Activated T-cell treated with anti-CD3 and anti-CD28 coated beads for 24 hours (primary cell): ENCODE data around the gene PLSCR2.
"Not testable (repeated sequence)": the region's sequence is repeated elsewhere in the genome, so short reads cannot be mapped to it uniquely, and the experiment has no call there.

Experiments used
- DNase-seq: peaks from one replicate; pipeline ENCODE4 v3.0.0-alpha.2; 2020; ENCODE audit warnings: low read depth

Gene PLSCR2

GRCh38 chr3:146416366-146416765, 53.0 kb downstream of the PLSCR2 start:
- no peak for DNase-seq

- no peak for DNase-seq
These were observed 55.4 kb downstream of the PLSCR2 start for GRCh38 chr3:146414010-146414409.

GRCh38 chr3:146412711-146413110, 56.6 kb downstream of the PLSCR2 start:
- not testable (repeated sequence) for DNase-seq

DNA sequence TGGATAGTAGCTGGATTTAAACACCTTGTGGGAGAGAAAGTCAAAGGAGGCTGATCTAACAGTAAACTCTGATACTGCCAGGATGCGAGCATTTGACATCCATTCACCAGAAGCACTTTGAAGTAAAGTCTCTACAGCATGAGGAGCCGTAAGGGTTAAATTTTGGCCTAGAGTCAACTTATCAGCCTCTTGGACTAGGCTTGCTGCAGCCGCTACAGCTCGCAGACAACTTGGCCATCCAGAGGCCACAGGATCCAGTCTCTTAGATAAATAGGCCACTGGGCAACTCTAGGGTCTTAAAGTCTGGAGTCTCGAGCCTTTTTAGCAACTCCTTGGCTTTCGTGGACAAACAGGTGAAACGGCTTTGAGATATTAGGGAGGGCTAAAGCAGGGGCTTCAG, 61.4 kb downstream of the PLSCR2 start:
- no peak for DNase-seq

- DNase-seq, result no peak
These were observed 64.9 kb downstream of the PLSCR2 start for GRCh38 chr3:146404436-146404835.

DNA sequence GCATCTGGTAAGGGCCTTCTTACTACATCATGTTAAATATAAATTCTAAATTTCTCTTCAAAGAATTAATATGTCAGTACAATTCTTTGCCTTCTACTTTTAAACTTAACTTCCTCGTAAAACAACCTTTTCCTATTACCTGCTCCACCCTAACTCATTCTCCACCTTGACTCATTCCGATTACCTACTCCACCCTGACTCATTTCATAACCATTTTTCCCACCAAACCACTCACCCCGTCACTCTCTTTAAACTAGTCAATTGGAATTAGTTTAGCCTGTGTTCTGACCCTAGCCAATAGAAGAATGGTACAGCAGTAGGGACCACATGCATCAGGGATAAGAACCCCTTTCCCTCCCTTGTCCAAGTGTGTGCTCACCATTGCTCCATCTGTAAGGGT, 65.6 kb downstream of the PLSCR2 start:
- no peak for DNase-seq

GRCh38 chr3:146396792-146397191, 72.6 kb downstream of the PLSCR2 start:
- no peak for DNase-seq

DNA sequence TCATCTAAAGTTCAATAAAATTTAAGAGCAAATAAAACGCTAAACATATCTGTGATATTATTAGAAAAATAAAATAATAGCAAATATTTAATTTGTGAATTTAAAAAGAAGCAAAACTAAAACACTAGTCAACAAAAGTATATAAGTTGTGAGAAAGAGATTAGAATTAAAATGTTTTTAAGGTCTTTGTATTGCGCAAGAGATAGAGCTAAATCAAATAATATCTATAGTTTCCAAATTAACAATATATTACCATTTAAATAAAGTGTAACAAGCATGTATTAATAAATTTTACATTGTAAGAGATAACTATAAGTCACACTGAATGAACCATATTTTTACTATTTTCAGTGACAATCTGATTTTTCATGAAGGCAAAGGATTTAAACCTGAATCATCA, 74.2 kb downstream of the PLSCR2 start:
- no peak for DNase-seq

DNA sequence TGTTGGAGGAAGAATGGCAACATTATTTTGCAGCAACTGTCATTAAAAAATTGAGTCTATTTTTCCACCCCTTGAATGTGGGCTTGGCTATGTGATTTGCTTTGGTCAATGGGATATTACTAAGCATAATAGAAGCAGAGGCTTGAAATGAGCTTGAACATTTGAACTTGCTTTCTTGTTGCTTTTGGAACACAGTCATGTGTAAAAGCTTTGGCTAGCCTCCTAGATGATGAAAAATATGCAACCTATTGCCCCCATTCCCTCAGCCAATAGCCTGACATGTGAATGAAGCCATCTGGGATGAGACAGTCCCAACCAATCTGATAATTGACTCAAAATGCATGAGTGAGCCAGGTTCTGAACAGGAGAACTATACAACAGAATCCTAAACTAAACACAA, 78.4 kb downstream of the PLSCR2 start:
- DNase-seq, result no peak

DNA sequence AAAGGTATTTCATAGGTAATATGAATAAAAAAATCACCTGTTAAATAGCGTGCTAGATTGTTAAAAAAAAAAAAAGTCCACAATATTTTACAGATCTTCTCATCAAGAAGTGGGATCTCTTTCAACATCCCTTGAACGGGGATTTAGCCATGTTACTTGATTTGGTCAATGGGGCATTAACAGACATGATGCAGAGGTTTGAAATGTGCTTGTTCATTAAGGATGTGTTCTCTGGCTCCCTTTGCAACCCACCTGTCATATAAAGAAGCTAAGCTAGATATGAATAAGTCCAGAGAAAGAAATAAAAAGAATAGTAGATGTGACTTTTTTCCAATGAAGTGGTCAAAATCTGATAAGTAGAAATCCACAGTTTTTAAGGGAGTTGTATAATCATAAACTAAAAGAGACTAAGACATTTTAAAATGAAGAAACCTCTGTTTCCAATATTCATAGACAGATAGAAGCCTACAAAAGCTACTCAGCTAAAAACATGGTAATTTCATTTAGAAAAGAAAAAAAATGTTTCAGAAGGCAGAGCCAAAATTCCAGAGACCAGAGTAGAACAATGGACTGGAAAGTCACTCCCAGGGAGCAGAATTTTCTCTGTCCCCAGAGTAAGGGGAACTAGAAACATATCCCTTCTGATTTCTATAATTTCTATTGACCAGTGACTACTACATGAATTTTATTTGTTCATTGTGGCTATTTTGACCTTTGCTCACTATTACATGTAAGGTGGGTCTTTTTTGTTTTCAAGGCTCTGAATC, 79.2 kb downstream of the PLSCR2 start:
- DNase-seq, result no peak

DNA sequence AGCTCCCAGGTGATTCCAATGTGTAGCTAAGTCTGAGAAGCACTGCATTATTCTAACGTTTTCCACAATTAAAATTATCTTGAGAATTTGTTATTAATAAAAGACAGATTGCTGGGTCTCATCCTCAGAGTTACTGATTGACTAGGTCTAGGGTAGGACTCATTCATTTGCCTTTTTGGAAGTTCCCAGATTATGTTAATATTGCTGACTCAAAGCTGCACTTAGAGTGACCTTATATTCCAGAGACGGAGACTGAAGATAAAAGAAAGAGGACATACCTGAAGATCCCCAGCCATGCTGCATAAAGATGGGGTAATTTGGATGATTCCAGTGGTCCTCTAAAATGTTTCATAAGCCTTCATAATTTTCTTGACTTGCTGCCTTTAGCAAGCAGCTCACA, 81.8 kb downstream of the PLSCR2 start:
- no peak for DNase-seq

- DNase-seq, result no peak
These were observed 82.4 kb downstream of the PLSCR2 start for GRCh38 chr3:146386936-146387335.

DNA sequence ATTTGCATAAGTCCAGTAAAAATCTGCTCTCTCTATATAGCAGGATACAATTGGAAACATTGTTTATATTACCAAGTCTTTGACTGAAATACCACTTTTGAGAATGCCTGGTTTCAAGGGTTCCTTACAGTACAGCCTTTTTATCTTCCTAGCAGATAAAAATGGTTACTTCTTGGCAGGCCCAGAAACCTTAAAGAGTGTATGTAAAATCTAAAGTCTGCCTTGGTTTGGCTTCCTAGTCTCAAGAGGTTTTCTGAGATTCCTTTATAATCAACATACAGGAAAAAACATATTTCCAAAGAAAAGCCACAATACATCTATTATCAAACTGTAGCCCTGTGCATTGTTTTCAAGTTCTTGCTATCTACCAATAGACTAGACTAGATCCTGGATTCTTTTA, 84.6 kb downstream of the PLSCR2 start:
- DNase-seq, result no peak
